Measurements from ENCODE around the gene HYCC1.

HYCC1 gene

DNA sequence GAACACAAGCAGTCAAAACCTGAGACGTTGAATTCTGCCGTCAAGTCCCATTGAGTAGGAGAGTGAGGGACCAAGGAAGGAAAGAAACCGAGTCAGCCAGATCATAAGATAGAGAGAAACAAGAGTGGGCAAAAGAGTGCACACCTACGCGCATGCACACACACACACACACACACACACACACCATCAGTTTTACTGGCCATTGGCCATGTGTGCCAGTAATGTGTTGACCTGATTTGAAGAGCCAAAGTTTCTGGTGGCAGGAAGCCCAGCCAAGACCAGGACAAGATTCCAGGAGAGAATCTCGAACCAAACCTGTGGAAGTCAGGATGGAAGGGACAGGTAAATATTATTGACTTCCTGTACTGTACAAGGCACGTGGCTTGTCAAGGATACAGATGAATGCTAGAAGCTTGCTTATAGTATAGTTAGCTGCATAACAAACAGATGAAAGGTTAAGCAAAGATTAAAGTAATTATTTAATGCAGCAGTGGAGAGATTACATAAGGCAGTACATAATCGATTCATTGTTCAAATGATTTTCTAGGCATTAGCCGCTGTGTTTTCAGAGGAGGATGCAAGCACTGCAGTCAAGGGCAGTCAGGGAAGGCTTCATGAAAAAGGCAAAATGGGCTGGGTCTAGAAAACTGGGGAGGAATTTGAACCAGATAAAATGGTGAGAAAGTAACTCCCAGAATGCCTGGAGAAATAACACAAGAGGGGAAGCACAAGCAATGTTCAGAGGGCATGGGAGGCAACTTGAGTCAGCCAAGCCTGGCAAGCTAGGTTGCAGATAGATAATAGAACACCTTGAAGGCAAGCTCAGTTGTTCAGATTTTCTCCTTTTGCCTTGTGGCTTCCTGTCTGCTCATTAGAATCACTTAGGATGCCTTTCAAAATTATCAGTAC is 2.7 kb upstream of the HYCC1 start:
- no peak for DNase-seq

DNA sequence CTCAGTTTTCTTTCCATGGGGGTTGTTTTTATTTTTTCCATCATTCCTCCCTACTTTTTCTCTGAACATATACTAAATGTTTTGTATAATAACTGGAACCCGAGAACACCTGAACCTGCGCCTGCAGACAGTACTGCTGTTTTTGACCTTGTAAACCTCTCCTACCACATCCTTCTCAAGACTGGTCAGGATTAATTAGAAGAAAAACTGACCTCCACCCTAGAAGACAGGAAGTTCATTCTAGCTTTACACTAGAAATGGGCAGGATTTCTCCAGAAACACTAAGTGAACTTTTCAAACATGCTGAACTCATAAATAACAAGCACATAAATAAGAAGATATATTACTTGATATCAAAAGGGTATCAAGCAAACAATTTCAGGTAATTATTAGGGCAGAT is 751 bp upstream of the HYCC1 start:
- DNase-seq: no peak

GRCh38 chr7:23012908-23013714 is 819 bp downstream of the HYCC1 start:
- no peak for DNase-seq

GRCh38 chr7:23012186-23012585 is 1.7 kb downstream of the HYCC1 start:
- no peak for DNase-seq

GRCh38 chr7:23011222-23011924 is 2.6 kb downstream of the HYCC1 start:
- DNase-seq: no peak

GRCh38 chr7:23009303-23009702 is 4.6 kb downstream of the HYCC1 start:
- no peak for DNase-seq

GRCh38 chr7:23004247-23004520 is 9.7 kb downstream of the HYCC1 start:
- DNase-seq: no peak

DNA sequence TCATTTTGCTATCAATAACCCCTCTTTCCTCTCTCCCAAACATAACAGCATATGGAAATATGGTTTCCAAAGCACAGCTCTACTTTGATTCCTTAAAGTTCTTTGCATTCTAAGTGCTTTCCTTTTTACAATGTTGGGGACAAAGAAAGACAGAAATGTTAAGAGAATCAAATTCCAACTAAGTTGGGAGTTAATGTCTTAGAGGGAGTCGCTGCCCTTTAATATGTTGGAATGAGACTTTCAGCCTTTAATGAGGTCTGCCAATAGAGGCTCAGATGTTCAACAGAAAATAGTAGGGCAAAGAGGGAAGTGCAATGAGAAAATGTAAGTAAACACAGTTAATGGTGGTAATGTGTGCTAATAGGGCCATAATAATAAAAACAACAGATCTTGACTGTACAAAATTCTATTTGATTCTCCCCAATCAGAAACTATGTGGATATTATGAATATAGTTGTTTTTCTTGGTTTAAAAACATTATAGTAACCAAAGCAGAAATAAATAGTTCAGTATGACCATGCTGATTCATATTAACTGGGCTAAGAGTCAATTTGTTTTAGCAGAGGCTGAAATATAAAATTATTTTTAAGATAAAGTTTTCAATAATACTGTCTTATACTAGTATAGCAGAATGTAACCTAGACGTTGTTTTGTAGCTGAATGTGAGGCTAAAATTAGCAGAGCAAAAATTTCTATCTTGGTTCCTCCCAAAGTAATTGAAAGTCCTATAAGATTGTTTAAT is 10.3 kb downstream of the HYCC1 start:
- DNase-seq: no peak

- no peak for DNase-seq
These were observed 11.2 kb downstream of the HYCC1 start for GRCh38 chr7:23002698-23003097.

- no peak for DNase-seq
These were observed 12.3 kb downstream of the HYCC1 start for GRCh38 chr7:23001610-23002009.

DNA sequence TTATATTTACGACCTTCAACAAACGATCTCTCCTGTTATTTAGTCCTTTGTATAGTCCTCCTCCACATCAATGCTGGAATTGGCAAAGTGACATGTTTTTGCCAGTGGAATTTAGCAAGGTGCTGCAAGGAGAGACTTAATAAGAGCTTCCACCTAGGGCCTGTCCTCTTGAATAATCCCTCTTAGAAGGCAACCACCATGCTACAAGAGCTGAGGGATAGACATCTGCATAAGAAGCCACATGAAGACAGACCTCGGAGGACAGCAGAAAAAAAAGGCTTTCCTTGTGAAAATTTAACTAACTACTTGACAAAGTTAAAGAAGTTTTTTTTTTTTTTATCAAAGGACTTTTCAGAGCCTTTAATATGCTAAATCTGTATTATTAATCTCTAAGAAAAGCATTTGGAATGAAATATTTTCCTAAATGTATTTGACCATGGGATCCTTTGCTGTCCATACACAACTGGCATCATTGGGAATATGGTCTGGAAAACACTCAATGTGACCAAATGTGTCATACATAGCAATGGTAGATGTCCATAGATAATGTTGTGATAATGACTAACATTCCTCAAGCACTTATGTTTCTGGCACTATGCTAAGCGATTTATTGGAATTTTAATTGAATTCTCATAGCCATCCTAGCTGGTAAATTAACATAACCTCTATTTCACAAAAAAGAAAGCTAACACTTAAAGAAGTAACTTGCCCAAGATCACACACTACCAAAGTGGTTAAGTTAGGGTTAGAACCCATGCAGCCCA is 13.2 kb downstream of the HYCC1 start:
- no peak for DNase-seq

- no peak for DNase-seq
These were observed 15.4 kb downstream of the HYCC1 start for GRCh38 chr7:22998519-22998896.

GRCh38 chr7:22997871-22998518 is 15.9 kb downstream of the HYCC1 start:
- no peak for DNase-seq

DNA sequence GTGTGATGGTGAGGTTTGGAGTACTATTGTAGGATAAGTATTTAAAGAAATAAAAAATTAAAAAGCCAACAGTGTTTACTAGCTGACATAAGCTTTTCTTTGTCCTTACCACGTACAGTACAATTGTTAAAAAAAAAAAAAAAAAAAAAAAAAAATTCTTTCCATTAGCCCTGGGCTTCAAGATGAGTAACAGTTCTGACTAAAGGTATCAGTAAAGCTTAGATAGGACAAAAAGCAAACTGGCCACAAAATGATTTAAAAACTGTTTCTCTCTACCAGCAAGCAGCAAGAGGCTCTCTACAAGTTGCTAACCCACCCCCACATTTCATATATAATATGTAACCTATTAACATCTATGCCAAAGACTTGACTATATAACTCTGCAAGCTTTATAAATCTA is 17.5 kb downstream of the HYCC1 start:
- DNase-seq: no peak

- no peak for DNase-seq
These were observed 18.9 kb downstream of the HYCC1 start for GRCh38 chr7:22995011-22995410.

- no peak for DNase-seq
These were observed 20.8 kb downstream of the HYCC1 start for GRCh38 chr7:22992874-22993840.

- DNase-seq: no peak
These were observed 23.4 kb downstream of the HYCC1 start for GRCh38 chr7:22990588-22990949.

- DNase-seq: no peak
These were observed 24.0 kb downstream of the HYCC1 start for GRCh38 chr7:22989643-22990587.

DNA sequence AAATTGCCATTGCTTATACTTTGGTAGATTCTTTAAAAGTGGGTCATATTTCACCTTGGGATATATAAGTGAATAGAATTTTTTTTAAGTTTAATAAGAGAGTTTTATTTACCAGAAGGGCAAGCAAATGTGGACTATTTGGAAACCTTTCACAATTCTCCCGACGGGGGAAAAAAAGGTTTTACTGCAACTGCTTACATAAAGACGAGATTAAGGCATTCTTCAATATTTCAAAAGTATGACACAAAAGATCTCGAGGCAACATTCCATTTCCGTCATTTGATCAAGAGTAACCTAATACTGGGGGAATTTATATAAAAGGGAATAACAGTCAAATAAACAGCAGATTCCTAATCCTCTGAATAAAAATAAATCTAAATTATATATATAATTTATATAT is 28.5 kb downstream of the HYCC1 start:
- DNase-seq: no peak
